GOT3 (cell line): Measurements from ENCODE around the gene ALOX5.
"Not testable (repeated sequence)": the region's sequence is repeated elsewhere in the genome, so short reads cannot be mapped to it uniquely, and the experiment has no call there.

Experiments used
- DNase-seq: peaks from one replicate; lab custom pipeline; 2025; ENCODE audit warnings: mixed read lengths; lab: John Stamatoyannopoulos, UW

The ALOX5 gene

DNA sequence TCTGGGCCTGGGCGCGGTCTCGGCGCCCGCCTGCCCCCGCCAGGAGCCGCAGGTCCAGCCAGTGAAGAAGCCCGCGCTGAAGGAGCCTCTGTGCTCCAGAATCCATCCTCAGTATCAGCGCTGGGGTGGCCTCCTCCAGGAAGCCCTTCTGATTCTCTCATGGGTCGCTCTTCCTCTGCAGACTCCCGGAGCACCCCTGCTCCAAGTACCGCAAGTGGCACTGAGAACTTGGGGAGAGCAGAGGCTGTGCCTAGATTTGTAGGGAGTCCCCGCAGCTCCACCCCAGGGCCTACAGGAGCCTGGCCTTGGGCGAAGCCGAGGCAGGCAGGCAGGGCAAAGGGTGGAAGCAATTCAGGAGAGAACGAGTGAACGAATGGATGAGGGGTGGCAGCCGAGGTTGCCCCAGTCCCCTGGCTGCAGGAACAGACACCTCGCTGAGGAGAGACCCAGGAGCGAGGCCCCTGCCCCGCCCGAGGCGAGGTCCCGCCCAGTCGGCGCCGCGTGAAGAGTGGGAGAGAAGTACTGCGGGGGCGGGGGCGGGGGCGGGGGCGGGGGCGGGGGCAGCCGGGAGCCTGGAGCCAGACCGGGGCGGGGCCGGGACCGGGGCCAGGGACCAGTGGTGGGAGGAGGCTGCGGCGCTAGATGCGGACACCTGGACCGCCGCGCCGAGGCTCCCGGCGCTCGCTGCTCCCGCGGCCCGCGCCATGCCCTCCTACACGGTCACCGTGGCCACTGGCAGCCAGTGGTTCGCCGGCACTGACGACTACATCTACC, at the start of gene ALOX5:
Gene ALOX5, plus strand, starts transcription at position 641 of the 774 bp plus-strand sequence. Its CDS starts 64 bp downstream, at position 705.
- DNase-seq = no peak

DNA sequence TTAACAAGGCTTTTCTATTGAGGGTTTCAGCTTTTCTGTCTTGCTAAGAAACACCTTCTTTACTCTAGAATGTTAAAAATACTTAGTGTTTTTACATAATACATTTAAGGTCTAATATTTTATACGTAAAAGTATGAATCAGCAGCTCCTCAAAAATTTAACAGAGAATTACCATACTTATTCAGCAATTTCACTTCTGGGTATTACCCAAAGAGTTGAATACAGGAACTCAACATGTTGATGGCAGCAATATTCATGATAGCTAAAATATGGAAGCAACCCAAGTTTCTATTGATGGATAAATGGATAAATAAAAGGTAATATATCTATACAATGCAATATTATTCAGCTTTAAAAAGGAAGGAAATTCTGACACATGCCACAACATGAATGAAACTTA, 48.9 kb upstream of the ALOX5 start:
- DNase-seq = no peak

DNA sequence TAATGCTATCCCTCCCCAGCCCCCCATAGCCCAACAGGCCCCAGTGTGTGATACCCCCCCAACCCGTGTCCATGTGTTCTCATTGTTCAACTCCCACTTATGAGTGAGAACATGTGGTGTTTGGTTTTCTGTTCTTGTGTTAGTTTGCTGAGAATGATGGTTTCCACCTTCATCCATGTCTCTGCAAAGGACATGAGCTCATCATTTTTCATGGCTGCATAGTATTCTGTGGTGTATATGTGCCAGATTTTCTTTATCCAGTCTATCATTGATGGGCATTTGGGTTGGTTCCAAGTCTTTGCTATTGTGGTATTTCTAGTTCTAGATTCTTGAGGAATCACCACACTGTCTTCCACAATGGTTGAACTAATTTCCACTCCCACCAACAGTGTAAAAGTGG, 47.2 kb upstream of the ALOX5 start:
- not testable (repeated sequence) for DNase-seq

DNA sequence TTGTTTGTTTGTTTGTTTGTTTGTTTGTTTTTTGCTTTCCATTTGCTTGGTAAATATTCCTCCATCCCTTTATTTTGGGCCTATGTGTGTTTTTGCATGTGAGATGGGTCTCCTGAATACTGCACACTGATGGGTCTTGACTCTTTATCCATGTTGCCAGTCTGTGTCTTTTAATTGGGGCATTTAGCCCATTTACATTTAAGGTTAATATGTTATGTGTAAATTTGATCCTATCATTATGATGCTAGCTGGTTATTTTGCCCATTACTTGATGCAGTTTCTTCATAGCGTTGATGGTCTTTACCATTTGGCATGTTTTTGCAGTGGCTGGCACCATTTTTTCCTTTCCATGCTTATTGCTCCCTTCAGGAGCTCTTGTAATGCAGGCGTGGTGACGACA, 42.2 kb upstream of the ALOX5 start:
- DNase-seq = not testable (repeated sequence)

DNA sequence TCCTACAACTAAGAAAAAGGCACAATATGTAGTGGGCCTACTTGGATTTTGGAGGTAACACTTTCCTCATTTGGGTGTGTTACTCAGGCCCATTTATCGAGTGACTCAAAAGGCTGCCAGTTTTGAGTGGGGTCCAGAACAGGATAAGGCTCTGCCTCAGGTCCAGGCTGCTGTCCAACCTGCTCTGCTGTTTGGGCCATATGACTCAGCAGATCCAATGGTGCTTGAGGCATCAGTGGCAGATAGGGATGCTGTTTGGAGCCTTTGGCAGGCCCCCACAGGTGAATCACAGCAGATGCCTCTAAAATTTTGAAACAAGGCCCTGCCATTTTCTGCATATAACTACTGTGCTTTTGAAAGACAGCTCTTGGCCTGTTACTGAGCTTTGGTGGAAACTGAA, 34.1 kb upstream of the ALOX5 start:
- no peak for DNase-seq

DNA sequence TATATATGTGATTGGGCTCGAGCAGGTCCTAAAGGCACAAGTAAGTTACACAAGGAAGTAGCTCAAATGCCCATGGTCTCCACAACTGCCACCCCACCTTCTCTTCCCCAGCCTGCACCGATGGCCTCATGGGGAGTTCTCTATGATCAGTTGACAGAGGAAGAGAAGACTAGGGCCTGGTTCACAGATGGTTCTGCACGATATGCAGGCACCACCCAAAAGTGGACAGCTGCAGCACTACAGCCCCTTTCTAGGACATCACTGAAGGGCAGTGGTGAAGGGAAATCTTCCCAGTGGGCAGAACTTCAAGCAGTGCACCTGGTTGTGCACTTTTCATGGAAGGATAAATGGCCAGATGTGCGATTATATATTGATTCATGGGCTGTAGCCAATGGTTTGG, 33.6 kb upstream of the ALOX5 start:
- DNase-seq = not testable (repeated sequence)

DNA sequence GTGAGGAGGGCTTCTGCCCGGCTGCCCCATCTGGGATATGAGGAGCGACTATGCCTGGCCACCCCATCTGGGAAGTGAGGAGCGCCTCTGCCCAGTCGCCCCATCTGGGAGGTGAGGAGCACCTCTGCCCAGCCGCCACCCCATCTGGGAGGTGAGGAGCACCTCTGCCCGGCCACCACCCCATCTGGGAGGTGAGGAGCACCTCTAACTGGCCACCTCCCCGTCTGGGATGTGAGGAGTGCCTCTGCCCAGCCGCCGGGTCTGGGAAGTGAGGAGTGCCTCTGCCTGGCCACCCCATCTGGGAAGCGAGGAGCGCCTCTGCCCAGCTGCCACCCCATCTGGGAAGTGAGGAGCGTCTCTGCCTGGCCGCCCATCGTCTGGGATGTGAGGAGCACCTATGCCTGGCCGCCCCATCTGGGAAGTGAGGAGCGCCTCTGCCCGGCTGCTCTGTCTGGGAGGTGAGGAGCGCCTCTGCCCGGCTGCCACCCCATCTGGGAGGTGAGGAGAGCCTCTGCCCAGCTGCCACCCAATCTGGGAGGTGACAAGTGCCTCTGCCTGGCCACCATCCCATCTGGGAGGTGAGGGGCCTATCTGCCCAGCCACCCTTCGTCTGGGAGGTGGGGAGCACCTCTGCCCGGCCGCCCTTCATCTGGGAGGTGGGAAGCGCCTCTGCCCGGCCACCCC, 27.2 kb upstream of the ALOX5 start:
- not testable (repeated sequence) for DNase-seq

DNA sequence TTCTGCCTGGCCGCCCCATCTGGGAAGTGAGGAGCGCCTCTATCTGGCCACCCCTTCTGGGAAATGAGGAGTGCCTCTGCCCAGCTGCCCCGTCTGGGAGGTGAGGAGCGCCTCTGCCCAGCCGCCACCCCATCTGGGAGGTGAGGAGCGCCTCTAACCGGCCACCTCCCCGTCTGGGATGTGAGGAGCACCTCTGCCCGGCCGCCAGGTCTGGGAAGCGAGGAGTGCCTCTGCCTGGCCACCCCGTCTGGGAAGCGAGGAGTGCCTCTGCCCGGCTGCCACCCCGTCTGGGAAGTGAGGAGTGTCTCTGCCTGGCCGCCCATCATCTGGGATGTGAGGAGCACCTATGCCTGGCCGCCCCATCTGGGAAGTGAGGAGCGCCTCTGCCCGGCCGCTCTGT, 26.6 kb upstream of the ALOX5 start:
- not testable (repeated sequence) for DNase-seq

DNA sequence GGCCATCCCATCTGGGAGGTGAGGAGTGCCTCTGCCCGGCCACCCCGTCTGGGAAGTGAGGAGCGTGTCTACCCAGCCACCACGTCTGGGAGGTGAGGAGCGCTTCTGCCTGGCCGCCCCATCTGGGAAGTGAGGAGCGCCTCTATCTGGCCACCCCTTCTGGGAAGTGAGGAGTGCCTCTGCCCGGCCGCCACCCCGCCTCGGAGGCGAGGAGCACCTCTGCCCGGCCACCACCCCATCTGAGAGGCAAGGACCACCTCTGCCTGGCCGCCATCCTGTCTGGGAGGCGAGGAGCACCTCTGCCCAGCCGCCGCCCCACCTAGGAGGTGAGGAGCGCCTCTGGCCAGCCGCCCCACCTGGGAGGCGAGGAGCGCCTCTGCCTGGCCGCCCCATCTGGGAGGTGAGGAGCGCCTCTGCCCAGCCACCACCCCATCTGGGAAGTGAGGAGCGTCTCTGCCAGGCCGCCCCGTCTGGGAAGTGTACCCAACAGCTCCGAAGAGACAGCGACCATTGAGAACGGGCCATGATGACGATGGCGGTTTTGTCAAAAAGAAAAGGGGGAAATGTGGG, 25.7 kb upstream of the ALOX5 start:
- DNase-seq = not testable (repeated sequence)

DNA sequence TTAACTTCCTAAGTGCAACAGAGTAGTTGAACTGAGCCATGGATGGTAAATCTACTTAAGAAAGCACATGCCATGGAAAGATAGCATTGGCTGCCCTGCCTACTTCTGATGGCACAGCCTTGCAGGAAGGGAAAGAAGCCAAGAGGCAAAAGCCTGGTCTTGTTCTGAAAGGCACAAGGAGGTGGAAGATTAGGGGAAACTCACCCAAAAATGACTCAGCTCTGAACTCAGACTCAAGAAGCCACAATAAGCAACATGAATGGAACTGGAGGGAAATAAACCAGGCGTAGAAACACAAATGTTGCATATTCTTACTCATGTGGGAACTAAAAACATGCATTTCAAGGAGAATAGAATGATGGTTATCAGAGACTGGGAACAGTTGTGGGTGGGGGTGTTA, 20.8 kb upstream of the ALOX5 start:
- DNase-seq = no peak

DNA sequence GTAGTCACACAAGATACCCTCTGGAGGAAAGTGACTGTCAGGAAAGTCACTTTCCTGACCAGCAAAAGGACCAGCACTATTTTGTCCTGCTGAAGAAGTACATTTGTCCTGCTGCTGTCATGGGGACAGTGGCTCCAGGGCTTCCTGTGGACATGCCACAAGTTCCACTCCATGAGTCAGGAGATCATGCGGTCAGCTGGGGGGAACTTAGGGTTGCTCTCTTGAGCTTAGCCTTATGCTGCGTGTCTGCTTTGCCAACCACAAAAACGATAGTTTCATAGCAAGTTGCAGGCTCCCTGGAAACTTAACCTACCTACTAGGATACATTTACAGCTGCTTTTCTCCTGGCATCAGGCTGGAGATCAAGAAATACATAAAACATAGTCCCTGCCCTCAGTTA, 19.8 kb upstream of the ALOX5 start:
- DNase-seq = no peak

DNA sequence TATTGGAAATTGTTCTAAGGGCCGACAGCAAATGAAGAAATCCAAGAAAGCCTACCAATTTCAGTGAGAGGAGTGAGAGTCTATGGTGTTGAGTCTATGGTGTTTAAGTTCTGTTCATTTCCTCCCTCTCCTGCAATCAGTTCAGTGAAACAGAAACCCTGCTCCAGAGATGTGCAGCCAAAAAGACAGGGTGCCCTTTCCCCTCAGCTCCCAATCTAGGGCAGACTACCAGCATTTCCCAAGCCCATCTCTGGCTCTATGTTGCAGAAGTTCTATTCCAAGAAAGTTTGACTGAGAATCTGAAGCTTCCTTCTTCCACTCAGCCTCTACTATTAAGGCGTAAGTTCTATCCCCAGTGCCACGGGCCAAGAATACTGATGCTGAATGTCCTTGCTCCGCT, 18.5 kb upstream of the ALOX5 start:
- DNase-seq = no peak

DNA sequence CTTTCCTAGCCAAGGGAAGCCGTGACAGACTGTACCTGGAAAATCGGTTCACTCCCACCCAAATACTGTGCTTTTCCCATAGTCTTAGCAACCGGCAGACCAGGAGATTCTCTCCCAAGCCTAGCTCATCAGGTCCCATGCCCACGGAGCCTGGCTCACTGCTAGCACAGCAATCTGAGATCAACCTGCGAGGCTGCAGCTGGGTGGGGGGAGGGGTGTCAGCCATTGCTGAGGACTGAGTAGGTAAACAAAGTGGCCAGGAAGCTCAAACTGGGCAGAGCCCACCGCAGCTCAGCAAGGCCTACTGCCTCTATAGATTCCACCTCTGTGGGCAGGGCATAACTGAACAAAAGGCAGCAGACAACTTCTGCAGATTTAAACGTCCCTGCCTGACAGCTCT, 15.1 kb upstream of the ALOX5 start:
- DNase-seq = not testable (repeated sequence)

DNA sequence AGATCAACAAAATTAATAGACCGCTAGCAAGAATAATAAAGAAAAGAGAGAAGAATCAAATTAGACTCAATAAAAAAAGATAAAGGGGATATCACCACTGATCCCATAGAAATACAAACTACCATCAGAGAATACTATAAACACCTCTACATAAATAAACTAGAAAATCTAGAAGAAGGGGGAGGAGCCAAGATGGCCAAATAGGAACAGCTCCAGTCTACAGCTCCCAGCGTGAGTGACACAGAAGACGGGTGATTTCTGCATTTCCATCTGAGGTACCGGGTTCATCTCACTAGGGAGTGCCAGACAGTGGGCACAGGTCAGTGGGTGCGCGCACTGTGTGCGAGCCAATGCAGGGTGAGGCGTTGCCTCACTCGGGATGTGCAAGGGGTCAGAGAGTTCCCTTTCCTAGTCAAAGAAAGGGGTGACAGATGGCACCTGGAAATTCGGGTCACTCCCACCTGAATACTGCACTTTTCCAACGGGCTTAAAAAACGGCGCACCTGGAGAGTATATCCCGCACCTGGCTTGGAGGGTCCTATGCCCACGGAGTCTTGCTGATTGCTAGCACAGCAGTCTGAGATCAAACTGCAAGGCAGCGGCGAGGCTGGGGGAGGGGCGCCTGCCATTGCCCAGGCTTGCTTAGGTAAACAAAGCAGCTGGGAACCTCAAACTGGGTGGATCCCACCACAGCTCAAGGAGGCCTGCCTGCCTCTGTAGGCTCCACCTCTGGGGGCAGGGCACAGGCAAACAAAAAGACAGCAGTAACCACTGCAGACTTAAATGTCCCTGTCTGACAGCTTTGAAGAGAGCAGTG, 11.8 kb upstream of the ALOX5 start:
- DNase-seq = not testable (repeated sequence)

DNA sequence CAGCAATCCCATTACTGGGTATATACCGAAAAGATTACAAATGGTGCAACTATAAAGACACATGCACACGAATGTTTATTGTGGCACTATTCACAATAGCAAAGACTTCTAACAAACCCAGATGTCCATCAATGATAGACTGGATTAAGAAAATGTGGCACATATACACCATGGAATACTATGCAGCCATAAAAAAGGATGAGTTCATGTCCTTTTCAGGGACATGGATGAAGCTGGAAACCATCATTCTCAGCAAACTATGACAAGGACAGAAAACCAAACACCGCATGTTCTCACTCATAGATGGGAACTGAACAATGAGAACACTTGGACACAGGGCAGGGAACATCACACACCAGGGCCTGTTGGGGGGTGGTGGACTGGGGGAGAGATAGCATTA, 6.4 kb upstream of the ALOX5 start:
- not testable (repeated sequence) for DNase-seq

DNA sequence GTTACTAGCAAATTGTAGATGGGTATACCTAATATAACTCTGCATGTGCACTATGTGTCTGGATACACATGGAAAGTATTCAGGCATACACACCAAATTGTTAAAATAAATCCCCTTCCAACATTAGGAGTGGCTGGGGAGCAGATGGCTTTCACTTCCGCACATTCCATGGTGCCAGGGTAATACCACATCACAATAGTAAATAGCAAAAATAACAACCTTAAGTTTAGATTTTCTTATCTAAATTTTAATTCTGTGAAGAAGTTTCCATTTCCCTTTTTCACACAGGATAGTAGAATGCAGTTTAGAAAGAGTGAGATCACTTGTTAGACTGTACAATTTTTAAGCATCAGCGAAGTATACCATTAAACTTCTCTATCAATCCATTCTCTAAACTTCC, 5.8 kb upstream of the ALOX5 start:
- no peak for DNase-seq

DNA sequence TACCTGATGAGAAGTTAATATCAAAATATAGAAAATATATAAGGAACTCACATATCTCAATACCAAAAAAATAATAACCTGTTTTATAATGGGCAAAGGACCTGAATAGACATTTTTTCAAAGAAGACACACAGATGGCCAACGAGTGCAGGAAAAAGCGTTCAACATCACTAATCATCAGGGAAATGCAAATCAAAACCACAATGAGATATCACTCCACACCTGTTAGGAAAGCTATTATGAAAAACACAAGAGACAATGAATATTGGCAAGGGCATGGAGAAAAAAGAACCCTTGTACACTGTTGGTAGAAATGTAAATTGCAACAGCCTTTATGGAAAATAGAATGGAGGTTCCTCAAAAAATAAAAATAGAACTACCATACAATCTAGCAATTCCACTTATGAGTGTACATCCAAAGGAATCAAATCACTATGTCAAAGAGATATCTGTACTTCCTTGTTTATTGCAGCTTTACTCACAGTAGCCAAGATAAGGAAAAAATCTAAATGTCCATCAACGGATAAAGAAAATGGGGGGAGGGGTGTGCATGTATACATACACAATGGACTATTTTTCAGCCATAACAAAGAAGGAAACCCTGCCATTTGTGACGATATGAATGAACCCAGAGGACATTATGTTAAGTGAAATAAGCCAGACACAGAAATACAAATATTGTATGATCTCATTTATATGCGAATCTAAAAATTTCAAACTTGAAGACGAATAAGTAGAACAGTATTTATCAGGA, 3.6 kb upstream of the ALOX5 start:
- no peak for DNase-seq

DNA sequence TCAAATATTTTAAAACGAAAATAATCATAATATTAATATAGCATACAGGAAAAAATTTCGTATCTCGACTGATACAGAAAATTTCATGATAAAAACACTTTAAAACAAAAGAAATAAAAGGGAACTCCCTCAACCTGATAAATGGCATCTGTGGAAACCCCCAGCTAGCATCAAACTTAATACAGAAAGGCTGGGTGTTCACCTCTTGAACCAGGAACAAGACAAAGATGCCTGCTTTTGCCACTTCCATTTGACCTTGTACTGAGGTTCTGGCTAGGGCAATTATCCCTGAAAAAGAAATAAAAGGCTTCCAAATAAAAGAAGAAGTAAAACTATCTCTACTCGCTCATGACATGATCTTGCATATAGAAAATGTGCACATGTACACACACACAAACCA, 2.5 kb upstream of the ALOX5 start:
- DNase-seq = no peak

DNA sequence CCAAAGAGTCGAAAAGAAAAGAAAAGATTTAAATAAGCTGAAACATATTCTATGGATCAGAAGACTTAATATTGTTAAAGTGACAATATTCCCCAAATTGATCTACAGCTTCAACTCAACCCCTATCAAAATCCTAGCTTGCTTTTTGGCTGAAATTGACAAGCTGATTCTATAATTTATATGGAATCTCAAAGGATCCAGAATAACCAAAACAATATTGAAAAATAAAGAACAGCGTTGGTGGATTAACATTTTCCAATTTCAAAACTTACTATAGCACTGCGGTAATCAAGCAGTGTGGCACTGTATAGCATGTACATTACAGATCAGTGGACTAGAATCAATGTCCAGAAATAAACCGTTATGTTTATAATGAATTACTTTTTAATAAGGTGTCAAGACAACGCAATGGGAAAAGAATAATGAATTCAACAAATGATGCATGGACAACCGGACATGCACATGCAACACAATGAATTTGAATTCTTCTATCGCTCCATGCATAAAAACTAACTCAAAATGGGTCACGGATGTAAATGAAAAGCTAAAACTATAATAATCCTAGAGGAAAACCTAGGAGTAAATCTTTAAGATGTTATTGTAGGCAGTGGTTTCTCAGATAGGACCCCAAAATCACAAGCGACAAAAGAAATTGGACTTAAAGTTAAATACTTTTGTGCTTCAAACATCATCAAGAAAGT, 1.6 kb upstream of the ALOX5 start:
- no peak for DNase-seq

DNA sequence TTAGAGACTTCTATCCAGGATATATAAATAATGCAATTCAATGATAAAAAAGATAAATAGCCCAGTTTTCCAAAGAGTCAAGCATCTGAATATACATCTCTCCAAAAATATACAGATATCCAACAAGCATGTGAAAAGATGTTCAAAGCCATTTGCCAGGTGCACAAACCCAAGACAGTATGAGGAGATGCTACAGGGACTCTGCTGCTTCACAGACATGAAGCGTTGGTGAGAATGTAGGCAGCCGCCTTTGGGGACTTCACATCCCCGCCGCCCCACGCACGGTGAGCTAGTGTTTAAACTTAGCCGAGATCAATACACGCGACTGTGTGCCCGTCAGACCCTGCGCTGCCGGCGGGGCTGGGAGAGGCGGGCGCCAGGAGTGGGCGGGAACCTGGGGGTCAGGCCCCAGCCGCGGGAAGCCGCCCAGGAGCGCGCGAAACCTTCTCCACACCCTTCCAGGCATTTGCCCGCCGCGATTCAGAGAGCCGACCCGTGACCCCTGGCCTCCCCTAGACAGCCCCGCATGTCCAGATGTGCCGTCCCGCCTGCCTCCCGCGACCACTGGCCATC, 927 bp upstream of the ALOX5 start:
- no peak for DNase-seq
